Kidney epithelial cell (primary cell): ENCODE results near the gene KIF5C. TPM values are rescaled to one million over a fixed set of nuclear protein-coding genes. Genes with fewer than 3 reads are reported as not detected.

ENCODE experiments used
- DNase-seq: peaks from one replicate; pipeline ENCODE4 v3.0.0-alpha.2; 2010; ENCODE audit warnings: low read depth
- H3K27me3 ChIP-seq: 2 replicates; pipeline ENCODE4 v1.6.0; 2011; ENCODE audit warnings: low read length; ENCODE audit not compliant: control insufficient read depth, insufficient read depth
- H3K36me3 ChIP-seq: 2 replicates; pipeline ENCODE4 v1.5.1; 2011; ENCODE audit warnings: low read length; ENCODE audit not compliant: control insufficient read depth, insufficient read depth
- H3K4me3 ChIP-seq: 2 replicates; pipeline ENCODE4 v1.5.1; 2011; ENCODE audit warnings: low read depth, mild to moderate bottlenecking, control low read depth, low read length
- total RNA-seq: library from RNA; depleted of rRNA; stranded (reverse); fragments of >200 nt; gene quantifications from 2 replicates; pipeline ENCODE4 v1.2.3, GENCODE V29; 2015
- TF ChIP-seq, protein P1 (sequence below): IDR thresholded peaks from 2 replicates; pipeline ENCODE4 v1.5.1; 2011; ENCODE audit warnings: mild to moderate bottlenecking, moderate library complexity, low read length, control low read depth, inconsistent platforms; ENCODE audit not compliant: insufficient read depth, poor library complexity, severe bottlenecking

KIF5C gene
- total RNA-seq, 1 donor from 2014 or later = 8.7 TPM

DNA sequence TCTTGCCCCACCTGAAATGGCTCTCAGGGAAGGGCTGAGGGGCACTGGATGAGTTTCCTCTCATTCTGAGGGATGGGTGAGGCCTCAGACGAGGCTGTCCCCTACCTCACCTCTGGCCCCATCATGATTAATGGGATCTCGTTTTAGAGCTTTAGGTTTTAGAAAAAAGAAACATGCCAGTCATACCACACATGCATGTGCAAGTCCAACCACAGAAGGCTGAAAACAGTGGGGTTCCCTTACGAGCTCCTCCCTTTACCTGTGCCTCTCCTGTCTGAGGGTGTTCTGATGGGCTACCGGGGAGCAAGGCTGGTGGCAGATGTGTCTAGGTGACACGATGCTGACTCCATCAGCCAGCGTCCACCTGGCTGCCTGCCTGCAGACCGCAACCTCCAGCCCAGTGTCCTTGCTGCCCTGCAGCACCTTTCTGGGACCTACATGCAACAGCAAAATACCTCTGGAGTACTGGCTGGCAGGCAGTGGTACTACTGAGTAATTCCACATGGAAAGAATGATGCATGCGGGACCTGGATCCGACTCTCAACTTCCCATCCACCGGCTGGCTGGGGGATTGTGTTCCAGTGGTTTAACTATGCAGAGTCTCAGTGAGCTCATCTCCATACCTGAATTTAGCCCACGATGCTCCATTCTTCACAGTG is 154.4 kb downstream of the KIF5C start:
- Histone ChIP-seq H3K27me3 (no peaks in the 10 kb centered on the region), H3K36me3 (no peaks in the 10 kb centered on the region), H3K4me3 (no peak overlapping the region)
- DNase-seq = no peak
- TF ChIP-seq, protein P1, sequence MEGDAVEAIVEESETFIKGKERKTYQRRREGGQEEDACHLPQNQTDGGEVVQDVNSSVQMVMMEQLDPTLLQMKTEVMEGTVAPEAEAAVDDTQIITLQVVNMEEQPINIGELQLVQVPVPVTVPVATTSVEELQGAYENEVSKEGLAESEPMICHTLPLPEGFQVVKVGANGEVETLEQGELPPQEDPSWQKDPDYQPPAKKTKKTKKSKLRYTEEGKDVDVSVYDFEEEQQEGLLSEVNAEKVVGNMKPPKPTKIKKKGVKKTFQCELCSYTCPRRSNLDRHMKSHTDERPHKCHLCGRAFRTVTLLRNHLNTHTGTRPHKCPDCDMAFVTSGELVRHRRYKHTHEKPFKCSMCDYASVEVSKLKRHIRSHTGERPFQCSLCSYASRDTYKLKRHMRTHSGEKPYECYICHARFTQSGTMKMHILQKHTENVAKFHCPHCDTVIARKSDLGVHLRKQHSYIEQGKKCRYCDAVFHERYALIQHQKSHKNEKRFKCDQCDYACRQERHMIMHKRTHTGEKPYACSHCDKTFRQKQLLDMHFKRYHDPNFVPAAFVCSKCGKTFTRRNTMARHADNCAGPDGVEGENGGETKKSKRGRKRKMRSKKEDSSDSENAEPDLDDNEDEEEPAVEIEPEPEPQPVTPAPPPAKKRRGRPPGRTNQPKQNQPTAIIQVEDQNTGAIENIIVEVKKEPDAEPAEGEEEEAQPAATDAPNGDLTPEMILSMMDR = no peak

DNA sequence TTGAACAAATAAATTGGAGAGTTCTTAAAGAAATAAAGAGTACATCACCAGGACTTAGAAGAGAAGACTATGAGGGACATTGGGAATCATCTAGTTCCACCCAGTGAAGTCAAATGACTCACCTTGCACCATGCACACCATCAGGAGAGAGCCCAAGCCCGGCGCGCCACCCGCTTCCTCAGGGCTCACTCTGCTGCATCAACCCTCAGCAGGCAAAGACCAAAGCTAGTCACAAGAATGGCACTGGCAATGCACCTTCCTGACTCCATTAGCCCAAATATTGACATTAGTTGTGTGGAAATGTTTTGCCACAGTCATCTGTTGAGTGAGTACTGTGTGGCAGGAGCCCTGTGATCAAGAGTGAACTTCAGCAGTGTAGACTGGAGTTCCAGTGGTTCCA is 156.4 kb downstream of the KIF5C start:
- Histone ChIP-seq H3K4me3 (no peak overlapping the region), H3K27me3 (no peaks in the 10 kb centered on the region), H3K36me3 (no peaks in the 10 kb centered on the region)
- DNase-seq = no peak
- TF ChIP-seq, protein P1 = no peak

DNA sequence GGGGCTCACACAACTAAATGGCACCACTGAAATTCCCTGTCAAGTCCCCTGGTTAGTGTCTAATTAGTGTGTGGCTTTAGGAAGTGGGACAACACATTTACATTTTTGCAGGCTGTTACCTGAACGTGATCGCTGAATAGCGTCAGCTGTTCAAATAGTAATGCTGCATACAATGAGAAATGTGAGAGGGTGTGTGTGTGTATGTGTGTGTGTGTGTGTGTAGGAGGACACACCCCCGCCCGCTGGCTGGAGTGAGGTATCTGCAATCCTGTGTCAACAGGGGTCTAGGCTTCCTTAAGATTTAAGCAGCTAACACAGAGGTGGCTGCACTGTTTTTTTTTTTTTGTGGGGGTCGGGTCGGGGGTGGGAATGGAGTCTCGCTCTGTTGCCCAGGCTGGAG is 158.7 kb downstream of the KIF5C start:
- no peaks in the 10 kb centered on the region for H3K36me3 ChIP-seq
- TF ChIP-seq, protein P1 = no peak
- no peak for DNase-seq
- H3K27me3 ChIP-seq = no peaks in the 10 kb centered on the region
- no peak overlapping the region for H3K4me3 ChIP-seq

DNA sequence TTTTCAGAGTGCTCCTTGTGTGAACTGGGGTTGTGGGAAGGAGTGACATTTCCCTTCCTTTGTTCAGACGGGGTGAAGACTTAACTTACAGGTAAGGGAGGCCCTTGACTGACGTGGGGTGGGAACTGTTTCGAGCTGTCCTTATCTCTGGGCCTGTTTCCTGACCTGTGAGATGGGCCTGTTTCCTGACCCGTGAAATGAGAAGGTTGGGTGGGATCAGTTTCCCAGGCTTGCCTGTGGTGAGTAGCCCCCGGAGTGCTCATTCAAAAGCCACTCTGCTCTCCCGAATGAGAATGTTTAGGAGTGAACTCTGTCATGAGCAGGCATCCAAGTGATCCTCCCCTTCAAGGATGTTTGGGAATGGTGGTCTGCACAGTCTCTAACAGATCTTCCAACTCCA is 159.4 kb downstream of the KIF5C start:
- no peak overlapping the region for H3K4me3 ChIP-seq
- no peaks in the 10 kb centered on the region for H3K36me3 ChIP-seq
- TF ChIP-seq, protein P1 = no peak
- no peak for DNase-seq
- H3K27me3 ChIP-seq = peaks cover 5% of the 10 kb centered on the region

DNA sequence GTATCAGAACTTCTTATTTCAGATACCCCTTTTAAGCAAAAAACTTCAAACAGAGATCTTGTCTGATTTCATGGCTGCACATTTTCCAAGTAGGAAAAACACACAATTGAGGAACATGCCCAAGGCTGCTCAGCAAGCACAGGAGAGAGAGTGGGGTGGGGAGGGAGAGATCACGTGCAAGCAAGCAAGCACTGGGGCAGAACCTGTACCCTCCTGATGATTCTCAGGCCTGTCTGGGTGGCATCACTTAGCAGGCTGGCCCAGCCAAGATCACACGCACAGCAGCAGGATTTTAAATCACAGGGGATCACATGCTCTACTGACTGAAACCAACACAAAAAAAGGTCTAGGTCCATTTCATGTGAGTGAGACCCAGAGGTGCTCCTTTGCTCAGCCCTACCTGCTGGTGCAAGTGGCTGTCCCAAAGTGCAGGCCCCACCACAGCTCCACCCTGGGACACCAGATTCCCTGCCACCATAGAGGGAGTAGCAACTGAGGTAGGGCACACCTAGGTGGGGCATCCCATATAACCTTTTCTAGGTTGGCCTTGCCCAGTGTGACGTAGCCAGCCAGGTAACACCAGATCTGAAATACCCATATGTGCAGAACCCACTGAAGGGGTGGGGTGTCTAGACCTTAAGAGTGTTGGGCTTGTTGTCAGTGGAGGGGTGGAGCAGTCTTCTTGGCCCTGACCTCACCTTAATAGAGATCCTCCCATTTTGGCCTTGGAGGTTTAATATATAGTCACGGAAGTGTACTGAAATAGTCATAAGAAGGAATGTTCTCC is 161.7 kb downstream of the KIF5C start:
- TF ChIP-seq, protein P1 = no peak
- H3K4me3 ChIP-seq = no peak overlapping the region
- no peak for DNase-seq
- H3K27me3 ChIP-seq = peaks cover 5% of the 10 kb centered on the region
- no peaks in the 10 kb centered on the region for H3K36me3 ChIP-seq
